Stimulated activated CD4-positive, alpha-beta T cell treated with anti-CD3 and anti-CD28 coated beads, Interleukin-4, amount 100 ng/mL, for 1 hour (primary cell): ENCODE data around the gene MFN1.
"Not testable (repeated sequence)": the region's sequence is repeated elsewhere in the genome, so short reads cannot be mapped to it uniquely, and the experiment has no call there.

ENCODE experiments used
- DNase-seq: peaks from one replicate; pipeline ENCODE4 v3.0.0-alpha.2; 2020

MFN1 gene

GRCh38 chr3:179347345-179348194 lies at the start of gene MFN1:
TSS of gene MFN1 (plus strand) at chr3:179347709. CDS start at chr3:179348852, 1,143 bp downstream.
- peak; percentile 87 for DNase-seq

- no peak for DNase-seq
Measured at GRCh38 chr3:179297971-179298725, 49.4 kb upstream of the MFN1 start.

- no peak for DNase-seq
Measured at GRCh38 chr3:179299316-179299715, 48.2 kb upstream of the MFN1 start.

GRCh38 chr3:179299999-179300613 lies 47.4 kb upstream of the MFN1 start:
- DNase-seq, result no peak

GRCh38 chr3:179301645-179302044 lies 45.9 kb upstream of the MFN1 start:
- DNase-seq, result no peak

- DNase-seq, result no peak
Measured at GRCh38 chr3:179302111-179302510, 45.4 kb upstream of the MFN1 start.

- DNase-seq, result no peak
Measured at GRCh38 chr3:179304605-179305004, 42.9 kb upstream of the MFN1 start.

- DNase-seq, result not testable (repeated sequence)
Measured at GRCh38 chr3:179307362-179307761, 40.1 kb upstream of the MFN1 start.

- no peak for DNase-seq
Measured at GRCh38 chr3:179308001-179308400, 39.5 kb upstream of the MFN1 start.

- no peak for DNase-seq
Measured at GRCh38 chr3:179309225-179310078, 38.1 kb upstream of the MFN1 start.

- DNase-seq, result no peak
Measured at GRCh38 chr3:179318876-179319275, 28.6 kb upstream of the MFN1 start.

GRCh38 chr3:179321668-179322285 lies 25.7 kb upstream of the MFN1 start:
- no peak for DNase-seq

- DNase-seq, result peak; percentile 86
Measured at GRCh38 chr3:179322286-179323196, 25.0 kb upstream of the MFN1 start, which contains the start of gene ZNF639. TSS of gene ZNF639 (plus strand) at chr3:179323031. CDS start at chr3:179328294, 5,263 bp downstream.

GRCh38 chr3:179323197-179324110 lies 24.1 kb upstream of the MFN1 start:
- DNase-seq, result peak; percentile 60

GRCh38 chr3:179324270-179324754 lies 23.2 kb upstream of the MFN1 start:
- no peak for DNase-seq

GRCh38 chr3:179330438-179330837 lies 17.1 kb upstream of the MFN1 start:
- DNase-seq, result no peak

GRCh38 chr3:179332240-179332639 lies 15.3 kb upstream of the MFN1 start:
- no peak for DNase-seq

GRCh38 chr3:179333084-179333483 lies 14.4 kb upstream of the MFN1 start:
- no peak for DNase-seq

GRCh38 chr3:179336345-179336929 lies 11.1 kb upstream of the MFN1 start:
- no peak for DNase-seq
